A549 (cell line): ENCODE measurements around the gene UVSSA.

Source experiments
- BCL3 ChIP-seq: fragments of >200 bp; sonication (Bioruptor Twin); formaldehyde crosslinking; IDR thresholded peaks from 3 replicates; pipeline ENCODE4 v1.6.1; 2016
- CTCF ChIP-seq: fragments of >200 bp; sonication (Bioruptor Twin); formaldehyde crosslinking; IDR thresholded peaks from 3 replicates; pipeline ENCODE4 v1.5.1; 2016
- HOXB13 ChIP-seq: fragments of 250-450 bp; sonication (Bioruptor Pico); IDR thresholded peaks from 2 replicates; pipeline ENCODE4 v1.5.0; 2020; ENCODE audit warnings: low read depth, mild to moderate bottlenecking, moderate library complexity
- NFE2L2 ChIP-seq: fragments of 150-350 bp; conservative IDR thresholded peaks from 2 replicates; pipeline ENCODE4 v1.6.1; 2014; ENCODE audit warnings: low read length
- NR3C1 ChIP-seq: fragments of >200 bp; sonication (Bioruptor Twin); formaldehyde crosslinking; IDR thresholded peaks from 3 replicates; pipeline ENCODE4 v1.6.1; 2017
- PHF8 ChIP-seq: fragments of 200-600 bp; sonication (generic); IDR thresholded peaks from 2 replicates; pipeline ENCODE4 v1.6.1; 2016; ENCODE audit warnings: low read depth, mild to moderate bottlenecking, antibody characterized with exemption, moderate library complexity, borderline replicate concordance
- POLR2A ChIP-seq: IDR thresholded peaks from 2 replicates; pipeline ENCODE4 v1.6.1; 2012; ENCODE audit warnings: mild to moderate bottlenecking, low read length
- RFX5 ChIP-seq: fragments of 450-650 bp; IDR thresholded peaks from 2 replicates; pipeline ENCODE4 v1.7.1; 2014; ENCODE audit warnings: antibody characterized with exemption, mild to moderate bottlenecking, moderate library complexity
- ZFP36 ChIP-seq: fragments of 450-650 bp; IDR thresholded peaks from 2 replicates; pipeline ENCODE4 v1.6.1; 2014; ENCODE audit warnings: borderline replicate concordance; ENCODE audit not compliant: partially characterized antibody

GRCh38 chr4:1404573-1405253 is 57.7 kb downstream of the UVSSA start:
- TF ChIP-seq POLR2A: no peak
- no peak for TF ChIP-seq RFX5
- TF ChIP-seq NFE2L2: no peak
- TF ChIP-seq NR3C1: no peak
- TF ChIP-seq CTCF: no peak
- no peak for TF ChIP-seq HOXB13 (CRISPR knock-in tag)
- TF ChIP-seq PHF8: no peak
- no peak for TF ChIP-seq ZFP36
- no peak for TF ChIP-seq BCL3
